IMR-90 (cell line): ENCODE results near the gene PHB1. TPM values are rescaled to one million over a fixed set of nuclear protein-coding genes. Genes with fewer than 3 reads are reported as not detected.

Experiments
- ATAC-seq: fragments of 200-7000 bp; cut with Tn5 transposase; 2 replicates; pipeline ENCODE4 v1.9.1; 2020; ENCODE audit warnings: low read depth, mild to moderate bottlenecking, moderate library complexity
- BruUV-seq: library from RNA; stranded (reverse); fragments of 400-500 nt; replicated peaks from 2 replicates; lab custom pipeline; 2021; lab: Mats Ljungman, UMichigan
- CTCF ChIA-PET: fragments of 300-600 bp; formaldehyde crosslinking; extraction: SDS; loops from one replicate; lab custom pipeline; 2021; ENCODE audit warnings: antibody characterized with exemption; lab: Yijun Ruan, JAX
- POLR2A ChIA-PET: fragments of 300-600 bp; sonication (Branson Sonifier 250); formaldehyde crosslinking; loops from one replicate; lab custom pipeline; 2022; ENCODE audit warnings: antibody characterized with exemption; ENCODE audit not compliant: unreplicated experiment; lab: Charles Lee
- DNase-seq: peaks from one replicate; pipeline ENCODE4 v3.0.0; 2013
- H2AFZ ChIP-seq: replicated peaks from 2 replicates; pipeline ENCODE3; 2013; ENCODE audit warnings: low read length, mild to moderate bottlenecking; ENCODE audit not compliant: poor library complexity
- H2AK5ac ChIP-seq: 2 replicates; pipeline ENCODE4 v1.6.1; 2013; ENCODE audit warnings: low read depth, low read length, inconsistent platforms
- H2AK9ac ChIP-seq: replicated peaks from 2 replicates; pipeline ENCODE3; 2013; ENCODE audit warnings: mild to moderate bottlenecking, low read depth, low read length, moderate library complexity; ENCODE audit not compliant: poor library complexity
- H2BK120ac ChIP-seq: 2 replicates; pipeline ENCODE4 v1.6.1; 2013; ENCODE audit warnings: low read depth, low read length, inconsistent platforms
- H2BK15ac ChIP-seq: 3 replicates; pipeline ENCODE4 v1.6.1; 2013; ENCODE audit warnings: low read depth, low read length, inconsistent platforms
- H2BK20ac ChIP-seq: 2 replicates; pipeline ENCODE4 v1.6.1; 2013; ENCODE audit warnings: low read depth, mild to moderate bottlenecking, inconsistent platforms, low read length, moderate library complexity
- H2BK5ac ChIP-seq: 2 replicates; pipeline ENCODE4 v1.6.1; 2013; ENCODE audit warnings: mild to moderate bottlenecking, low read depth, low read length, inconsistent platforms; ENCODE audit not compliant: poor library complexity, severe bottlenecking
- H3K14ac ChIP-seq: replicated peaks from 2 replicates; pipeline ENCODE4 v1.6.1; 2013; ENCODE audit warnings: low read depth, low read length, inconsistent platforms
- H3K18ac ChIP-seq: 2 replicates; pipeline ENCODE4 v1.6.1; 2013; ENCODE audit warnings: low read depth, low read length, control low read depth
- H3K23ac ChIP-seq: 2 replicates; pipeline ENCODE4 v1.6.1; 2013; ENCODE audit warnings: low read depth, low read length, inconsistent platforms
- H3K27ac ChIP-seq: 2 replicates; pipeline ENCODE4 v1.5.1; 2013; ENCODE audit warnings: mild to moderate bottlenecking, control low read depth, low read length; ENCODE audit not compliant: insufficient read depth
- H3K27me3 ChIP-seq: 2 replicates; pipeline ENCODE4 v1.6.1; 2013; ENCODE audit warnings: low read length; ENCODE audit not compliant: control insufficient read depth, insufficient read depth
- H3K36me3 ChIP-seq: 2 replicates; pipeline ENCODE4 v1.6.1; 2013; ENCODE audit warnings: low read length, mixed read lengths; ENCODE audit not compliant: control insufficient read depth, insufficient read depth
- H3K4ac ChIP-seq: 2 replicates; pipeline ENCODE4 v1.6.1; 2013; ENCODE audit warnings: low read depth, low read length, inconsistent platforms
- H3K4me1 ChIP-seq: 2 replicates; pipeline ENCODE4 v1.6.1; 2013; ENCODE audit warnings: low read length, mixed read lengths; ENCODE audit not compliant: control insufficient read depth, insufficient read depth
- H3K4me2 ChIP-seq: 2 replicates; pipeline ENCODE4 v1.6.1; 2013; ENCODE audit warnings: low read depth, mild to moderate bottlenecking, control low read depth, low read length, moderate library complexity
- H3K4me3 ChIP-seq: 2 replicates; pipeline ENCODE4 v1.5.1; 2013; ENCODE audit warnings: low read depth, mild to moderate bottlenecking, control low read depth, low read length, moderate library complexity; ENCODE audit not compliant: insufficient read depth
- H3K56ac ChIP-seq: 2 replicates; pipeline ENCODE4 v1.6.1; 2013; ENCODE audit warnings: low read length, inconsistent platforms; ENCODE audit not compliant: insufficient read depth; ENCODE audit errors: extremely low read depth
- H3K79me1 ChIP-seq, 2 experiments: 2 replicates each; pipeline ENCODE4 v1.6.1; 2013; ENCODE audit warnings: low read length in 2 of 2, inconsistent platforms in 1 of 2, low read depth in 1 of 2
- H3K9ac ChIP-seq: 2 replicates; pipeline ENCODE4 v1.6.1; 2013; ENCODE audit warnings: low read depth, low read length, control low read depth
- H3K9me1 ChIP-seq: 2 replicates; pipeline ENCODE4 v1.6.1; 2013; ENCODE audit warnings: low read length, inconsistent platforms; ENCODE audit not compliant: insufficient read depth
- H3K9me3 ChIP-seq: 2 replicates; pipeline ENCODE4 v1.6.1; 2013; ENCODE audit warnings: low read length; ENCODE audit not compliant: control insufficient read depth, insufficient read depth
- H4K20me1 ChIP-seq: 2 replicates; pipeline ENCODE4 v1.6.1; 2013; ENCODE audit warnings: low read length, inconsistent platforms; ENCODE audit not compliant: insufficient read depth
- H4K5ac ChIP-seq: 2 replicates; pipeline ENCODE4 v1.6.1; 2013; ENCODE audit warnings: mild to moderate bottlenecking, low read depth, low read length, control low read depth
- H4K8ac ChIP-seq, 2 experiments: 2 replicates each; pipeline ENCODE4 v1.6.1; 2013; ENCODE audit warnings: low read depth in 2 of 2, low read length in 2 of 2, control low read depth in 1 of 2, inconsistent platforms in 1 of 2
- H4K91ac ChIP-seq: 2 replicates; pipeline ENCODE4 v1.6.1; 2013; ENCODE audit warnings: low read depth, low read length, inconsistent platforms; ENCODE audit not compliant: insufficient read depth
- BHLHE40 ChIP-seq: fragments of 150-350 bp; IDR thresholded peaks from 2 replicates; pipeline ENCODE4 v1.6.1; 2016; ENCODE audit warnings: mild to moderate bottlenecking, low read depth, low read length
- CEBPB ChIP-seq: IDR thresholded peaks from 2 replicates; pipeline ENCODE4 v1.6.1; 2012; ENCODE audit warnings: low read depth, low read length, improper control_type of control experiment
- FOS ChIP-seq: fragments of 150-350 bp; IDR thresholded peaks from 2 replicates; pipeline ENCODE4 v1.6.1; 2016; ENCODE audit warnings: low read depth, low read length
- MAFK ChIP-seq: IDR thresholded peaks from 2 replicates; pipeline ENCODE4 v1.6.1; 2012; ENCODE audit warnings: low read depth, low read length, improper control_type of control experiment
- NFE2L2 ChIP-seq: fragments of 150-350 bp; IDR thresholded peaks from 2 replicates; pipeline ENCODE4 v1.6.1; 2016; ENCODE audit warnings: low read depth, mild to moderate bottlenecking, low read length
- RAD21 ChIP-seq: IDR thresholded peaks from 2 replicates; pipeline ENCODE4 v1.6.1; 2012; ENCODE audit warnings: low read length, improper control_type of control experiment
- RFX5 ChIP-seq: IDR thresholded peaks from 2 replicates; pipeline ENCODE4 v1.8.0; 2012; ENCODE audit warnings: low read depth, mild to moderate bottlenecking, low read length, moderate library complexity
- SMC3 ChIP-seq: fragments of 150-350 bp; IDR thresholded peaks from 2 replicates; pipeline ENCODE4 v1.6.1; 2016; ENCODE audit warnings: low read depth, mild to moderate bottlenecking, antibody characterized with exemption, low read length, moderate library complexity
- WGBS, 2 experiments: methylation state at CpG; one replicate each; pipeline versions ENCODE4 v1.1.5 to v1.1.7; 2013; ENCODE audit warnings: missing lambda C conversion rate in 2 of 2; ENCODE audit not compliant: insufficient read length in 1 of 2; ENCODE audit errors: extremely low coverage in 2 of 2; 5-methylcytosine and 5-hydroxymethylcytosine counted together
- dilution Hi-C: fragments of 300-500 bp; cut with HindIII; formaldehyde crosslinking; loops from one replicate; pipeline ENCODE4 v1.14.3; 2018; ENCODE audit warnings: low sequenced_read_pairs; ENCODE audit not compliant: unreplicated experiment
- in situ Hi-C: fragments of 300-500 bp; cut with MboI; formaldehyde crosslinking; loops from 3 replicates; pipeline ENCODE4 v1.14.3; 2019; ENCODE audit warnings: low sequenced_read_pairs, inconsistent platforms, mixed read lengths
- intact Hi-C: fragments of 100-400 bp; cut with micrococcal nuclease; formaldehyde crosslinking; loops from 2 replicates; pipeline ENCODE4 v1.10.0; 2022
- polyA plus RNA-seq, 3 experiments: library from polyadenylated mRNA; depleted of rRNA; stranded (reverse); fragments of >200 nt; gene quantifications; 2 replicates each; pipeline ENCODE4 v1.2.3, GENCODE V29; 2012; ENCODE audit warnings: low replicate concordance in 1 of 3
- total RNA-seq: library from RNA; depleted of rRNA; stranded (reverse); fragments of >200 nt; gene quantifications from 2 replicates; pipeline ENCODE4 v1.2.3, GENCODE V29; 2012
- TF ChIP-seq, protein P1 (sequence below): conservative IDR thresholded peaks from 2 replicates; pipeline ENCODE4 v1.5.1; 2012; ENCODE audit warnings: mild to moderate bottlenecking, low read depth, low read length, improper control_type of control experiment
- TF ChIP-seq, protein P2 (sequence below): fragments of 150-350 bp; IDR thresholded peaks from 2 replicates; pipeline ENCODE4 v1.6.1; 2017; ENCODE audit warnings: mild to moderate bottlenecking, antibody characterized with exemption, low read length, low read depth

PHB1 gene
- total and polyA plus RNA-seq, 2 of the 4 experiments (the other 2 are of a cell fraction) = 283 to 294 TPM

DNA sequence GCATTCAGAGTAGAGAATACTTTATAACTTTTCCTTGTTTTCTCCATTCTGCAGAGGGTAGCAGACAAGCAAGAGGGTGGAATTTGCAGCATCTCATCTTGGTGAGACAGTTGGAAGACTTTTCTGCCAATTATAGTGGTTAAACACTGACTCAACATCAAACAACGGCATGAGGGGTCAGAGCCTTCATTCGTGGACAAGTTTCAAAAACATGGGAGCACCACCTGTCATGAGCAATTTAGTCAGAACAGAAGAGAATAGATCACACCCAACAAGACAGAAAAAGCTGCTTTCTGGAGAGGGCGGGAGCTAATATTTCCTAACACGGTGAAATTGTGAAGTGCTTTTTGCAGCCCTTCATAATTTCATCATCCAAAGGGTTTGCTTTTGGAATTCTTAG is 34.8 kb downstream of the PHB1 start:
- Histone ChIP-seq H3K14ac (no peak overlapping the region), H4K91ac (no peak overlapping the region), H3K23ac (no peak overlapping the region), H3K27me3 (peaks cover 7% of the 10 kb centered on the region; the same call in 1 of the 2 replicates), H3K36me3 (no peaks in the 10 kb centered on the region), H3K18ac (no peak overlapping the region), H3K27ac (no peak overlapping the region), H3K56ac (no peak overlapping the region), H3K79me1 (no peaks in the 10 kb centered on the region), H2BK20ac (no peak overlapping the region), H4K5ac (no peak overlapping the region), H2BK5ac (no peak overlapping the region), H3K9me1 (no peaks in the 10 kb centered on the region), H3K4ac (no peak overlapping the region), H3K4me2 (no peak overlapping the region), H2AFZ (no peak overlapping the region), H4K20me1 (no peaks in the 10 kb centered on the region), H3K9ac (no peak overlapping the region), H2BK15ac (no peak overlapping the region), H4K8ac (no peak overlapping the region), H2BK120ac (no peak overlapping the region), H3K4me3 (no peak overlapping the region), H3K4me1 (no peaks in the 10 kb centered on the region), H2AK9ac (no peak overlapping the region), H3K9me3 (no peaks in the 10 kb centered on the region), H2AK5ac (no peak overlapping the region)
- POLR2A ChIA-PET = no interaction called here
- no peak for TF ChIP-seq FOS
- TF ChIP-seq, protein P1, sequence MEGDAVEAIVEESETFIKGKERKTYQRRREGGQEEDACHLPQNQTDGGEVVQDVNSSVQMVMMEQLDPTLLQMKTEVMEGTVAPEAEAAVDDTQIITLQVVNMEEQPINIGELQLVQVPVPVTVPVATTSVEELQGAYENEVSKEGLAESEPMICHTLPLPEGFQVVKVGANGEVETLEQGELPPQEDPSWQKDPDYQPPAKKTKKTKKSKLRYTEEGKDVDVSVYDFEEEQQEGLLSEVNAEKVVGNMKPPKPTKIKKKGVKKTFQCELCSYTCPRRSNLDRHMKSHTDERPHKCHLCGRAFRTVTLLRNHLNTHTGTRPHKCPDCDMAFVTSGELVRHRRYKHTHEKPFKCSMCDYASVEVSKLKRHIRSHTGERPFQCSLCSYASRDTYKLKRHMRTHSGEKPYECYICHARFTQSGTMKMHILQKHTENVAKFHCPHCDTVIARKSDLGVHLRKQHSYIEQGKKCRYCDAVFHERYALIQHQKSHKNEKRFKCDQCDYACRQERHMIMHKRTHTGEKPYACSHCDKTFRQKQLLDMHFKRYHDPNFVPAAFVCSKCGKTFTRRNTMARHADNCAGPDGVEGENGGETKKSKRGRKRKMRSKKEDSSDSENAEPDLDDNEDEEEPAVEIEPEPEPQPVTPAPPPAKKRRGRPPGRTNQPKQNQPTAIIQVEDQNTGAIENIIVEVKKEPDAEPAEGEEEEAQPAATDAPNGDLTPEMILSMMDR = no peak
- TF ChIP-seq, protein P2, sequence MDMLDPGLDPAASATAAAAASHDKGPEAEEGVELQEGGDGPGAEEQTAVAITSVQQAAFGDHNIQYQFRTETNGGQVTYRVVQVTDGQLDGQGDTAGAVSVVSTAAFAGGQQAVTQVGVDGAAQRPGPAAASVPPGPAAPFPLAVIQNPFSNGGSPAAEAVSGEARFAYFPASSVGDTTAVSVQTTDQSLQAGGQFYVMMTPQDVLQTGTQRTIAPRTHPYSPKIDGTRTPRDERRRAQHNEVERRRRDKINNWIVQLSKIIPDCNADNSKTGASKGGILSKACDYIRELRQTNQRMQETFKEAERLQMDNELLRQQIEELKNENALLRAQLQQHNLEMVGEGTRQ = no peak
- no peak for TF ChIP-seq SMC3
- TF ChIP-seq MAFK = no peak
- TF ChIP-seq BHLHE40 = no peak
- TF ChIP-seq NFE2L2 = no peak
- TF ChIP-seq CEBPB = no peak
- TF ChIP-seq RFX5 = no peak
- TF ChIP-seq RAD21 = no peak
- in situ Hi-C loops = no loop called here
- intact Hi-C loops = no loop called here
- ATAC-seq (no peak), DNase-seq (no peak)
- BruUV-seq = no TSS peak
- CTCF ChIA-PET = no interaction called here
- dilution Hi-C loops = no loop called here
- WGBS, 2 experiments = 0% methylated on average over 1 of the region's 4 CpGs; no CpG with 5 or more reads in 1 of the 2 experiments
